Panc1 (cell line): ENCODE measurements around the gene DNAH7. TPM values are rescaled to one million over a fixed set of nuclear protein-coding genes. Genes with fewer than 3 reads are reported as not detected.

Experiments
- ATAC-seq: fragments of 200-7000 bp; cut with Tn5 transposase; 2 replicates; pipeline ENCODE4 v1.9.1; 2020; ENCODE audit warnings: mild to moderate bottlenecking, moderate library complexity
- BruUV-seq: library from RNA; stranded (reverse); fragments of 400-500 nt; replicated peaks from 2 replicates; lab custom pipeline; 2021; lab: Mats Ljungman, UMichigan
- CTCF ChIA-PET: fragments of 300-600 bp; sonication (Branson Sonifier 250); formaldehyde crosslinking; loops from one replicate; lab custom pipeline; 2022; ENCODE audit warnings: antibody characterized with exemption; lab: Charles Lee
- POLR2A ChIA-PET: fragments of 300-600 bp; sonication (Branson Sonifier 250); formaldehyde crosslinking; loops from one replicate; lab custom pipeline; 2022; ENCODE audit warnings: antibody characterized with exemption; lab: Charles Lee
- DNase-seq: peaks from one replicate; pipeline ENCODE4 v3.0.0-alpha.2; 2010; ENCODE audit warnings: low read depth, low spot score
- H3K27ac ChIP-seq: 2 replicates; pipeline ENCODE4 v1.5.1; 2011; ENCODE audit warnings: mild to moderate bottlenecking, low read length, inconsistent platforms
- H3K27me3 ChIP-seq: fragments of 200-500 bp; sonication (Bioruptor generic); 2 replicates; pipeline ENCODE4 v1.6.0; 2014; ENCODE audit warnings: low read length, inconsistent platforms; ENCODE audit not compliant: control insufficient read depth, insufficient read depth
- H3K36me3 ChIP-seq: fragments of 200-500 bp; sonication (Bioruptor generic); 2 replicates; pipeline ENCODE4 v1.5.1; 2014; ENCODE audit warnings: inconsistent platforms, mild to moderate bottlenecking, low read length, moderate library complexity; ENCODE audit not compliant: control insufficient read depth, insufficient read depth
- H3K4me1 ChIP-seq: 2 replicates; pipeline ENCODE4 v1.5.1; 2011; ENCODE audit warnings: inconsistent platforms, mild to moderate bottlenecking, low read length, moderate library complexity; ENCODE audit not compliant: control insufficient read depth, insufficient read depth
- H3K4me3 ChIP-seq, 2 experiments: 2 replicates each; pipeline ENCODE4 v1.5.1; 2011 to 2012; ENCODE audit warnings: low read depth in 2 of 2, low read length in 2 of 2, mild to moderate bottlenecking in 2 of 2, inconsistent platforms in 1 of 2, moderate library complexity in 1 of 2
- H3K9me3 ChIP-seq: fragments of 200-500 bp; sonication (Bioruptor generic); 2 replicates; pipeline ENCODE4 v1.5.1; 2014; ENCODE audit warnings: low read depth, mild to moderate bottlenecking, inconsistent platforms, low read length, moderate library complexity; ENCODE audit not compliant: control insufficient read depth, insufficient read depth
- POLR2AphosphoS5 ChIP-seq: IDR thresholded peaks from 2 replicates; pipeline ENCODE4 v1.6.1; 2012; ENCODE audit warnings: mild to moderate bottlenecking, low read depth, low read length, moderate library complexity
- SIN3A ChIP-seq: IDR thresholded peaks from 2 replicates; pipeline ENCODE4 v1.6.1; 2012; ENCODE audit warnings: low read depth, mild to moderate bottlenecking, low read length, moderate library complexity, borderline replicate concordance; ENCODE audit not compliant: insufficient read depth
- TCF7L2 ChIP-seq: IDR thresholded peaks from 2 replicates; pipeline ENCODE4 v1.6.1; 2011; ENCODE audit warnings: mild to moderate bottlenecking, low read depth, low read length, inconsistent platforms
- in situ Hi-C: cut with HindIII; loops from 2 replicates; pipeline ENCODE4 v1.10.0; 2016; ENCODE audit warnings: low sequenced_read_pairs, low pct_unique_long_range_greater_than_20kb
- intact Hi-C: fragments of 100-400 bp; cut with micrococcal nuclease; formaldehyde crosslinking; loops from one replicate; pipeline ENCODE4 v1.10.0; 2022; ENCODE audit not compliant: unreplicated experiment
- total RNA-seq: library from RNA; stranded (reverse); gene quantifications from one replicate; pipeline ENCODE4 v1.2.1, GENCODE V29; 2021; ENCODE audit not compliant: unreplicated experiment
- TF ChIP-seq, protein P1 (sequence below), 2 experiments: IDR thresholded peaks; 2 replicates each; pipeline ENCODE4 v1.6.1; 2011 to 2012; ENCODE audit warnings: low read depth in 2 of 2, control low read depth in 1 of 2, low read length in 1 of 2, mild to moderate bottlenecking in 1 of 2, moderate library complexity in 1 of 2; ENCODE audit not compliant: insufficient read depth in 1 of 2
- TF ChIP-seq, protein P2 (sequence below): fragments of 450-650 bp; IDR thresholded peaks from 2 replicates; pipeline ENCODE4 v1.5.1; 2017; ENCODE audit warnings: mild to moderate bottlenecking

The DNAH7 gene
- total RNA-seq, 1 experiment from 2014 or later, result 0.98 TPM

DNA sequence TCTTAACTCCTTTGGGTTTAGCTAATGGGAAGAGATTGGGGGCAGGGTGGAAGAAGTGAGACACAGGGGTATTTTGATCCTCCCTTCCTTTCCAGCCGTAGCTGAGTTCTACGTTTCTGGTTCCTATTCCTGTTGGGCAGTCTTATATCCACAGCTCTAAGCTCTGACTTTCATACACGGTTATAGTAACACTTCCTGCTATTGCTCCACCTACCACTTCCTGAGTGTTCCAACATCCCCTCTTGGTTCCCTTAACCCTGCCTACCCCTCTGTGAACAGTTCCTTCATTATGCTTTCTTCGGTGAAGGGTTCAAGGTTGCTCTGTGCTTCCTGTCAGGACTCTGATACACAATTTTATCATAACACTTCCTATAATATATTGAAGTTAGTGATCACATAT lies 205.1 kb downstream of the DNAH7 start:
- in situ Hi-C loops (no loop called here), intact Hi-C loops (no loop called here)
- ChIA-PET POLR2A (no interaction called here), CTCF (no interaction called here)
- BruUV-seq, result no TSS peak
- no peaks in the 10 kb centered on the region for H3K27me3 ChIP-seq
- no peak overlapping the region for H3K4me3 ChIP-seq
- no peak overlapping the region for H3K27ac ChIP-seq
- DNase-seq (no peak), ATAC-seq (no peak)
- H3K4me1 ChIP-seq, result no peaks in the 10 kb centered on the region
- H3K36me3 ChIP-seq, result no peaks in the 10 kb centered on the region; the same call in 1 of the 2 replicates
- TF ChIP-seq, protein P1, sequence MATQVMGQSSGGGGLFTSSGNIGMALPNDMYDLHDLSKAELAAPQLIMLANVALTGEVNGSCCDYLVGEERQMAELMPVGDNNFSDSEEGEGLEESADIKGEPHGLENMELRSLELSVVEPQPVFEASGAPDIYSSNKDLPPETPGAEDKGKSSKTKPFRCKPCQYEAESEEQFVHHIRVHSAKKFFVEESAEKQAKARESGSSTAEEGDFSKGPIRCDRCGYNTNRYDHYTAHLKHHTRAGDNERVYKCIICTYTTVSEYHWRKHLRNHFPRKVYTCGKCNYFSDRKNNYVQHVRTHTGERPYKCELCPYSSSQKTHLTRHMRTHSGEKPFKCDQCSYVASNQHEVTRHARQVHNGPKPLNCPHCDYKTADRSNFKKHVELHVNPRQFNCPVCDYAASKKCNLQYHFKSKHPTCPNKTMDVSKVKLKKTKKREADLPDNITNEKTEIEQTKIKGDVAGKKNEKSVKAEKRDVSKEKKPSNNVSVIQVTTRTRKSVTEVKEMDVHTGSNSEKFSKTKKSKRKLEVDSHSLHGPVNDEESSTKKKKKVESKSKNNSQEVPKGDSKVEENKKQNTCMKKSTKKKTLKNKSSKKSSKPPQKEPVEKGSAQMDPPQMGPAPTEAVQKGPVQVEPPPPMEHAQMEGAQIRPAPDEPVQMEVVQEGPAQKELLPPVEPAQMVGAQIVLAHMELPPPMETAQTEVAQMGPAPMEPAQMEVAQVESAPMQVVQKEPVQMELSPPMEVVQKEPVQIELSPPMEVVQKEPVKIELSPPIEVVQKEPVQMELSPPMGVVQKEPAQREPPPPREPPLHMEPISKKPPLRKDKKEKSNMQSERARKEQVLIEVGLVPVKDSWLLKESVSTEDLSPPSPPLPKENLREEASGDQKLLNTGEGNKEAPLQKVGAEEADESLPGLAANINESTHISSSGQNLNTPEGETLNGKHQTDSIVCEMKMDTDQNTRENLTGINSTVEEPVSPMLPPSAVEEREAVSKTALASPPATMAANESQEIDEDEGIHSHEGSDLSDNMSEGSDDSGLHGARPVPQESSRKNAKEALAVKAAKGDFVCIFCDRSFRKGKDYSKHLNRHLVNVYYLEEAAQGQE (IDR thresholded peaks at IDR 0.05; ENCODE audit: insufficient read depth in 1 of 2, low read depth in 2 of 2, low read length in 1 of 2), result no peak
- TF ChIP-seq, protein P2, sequence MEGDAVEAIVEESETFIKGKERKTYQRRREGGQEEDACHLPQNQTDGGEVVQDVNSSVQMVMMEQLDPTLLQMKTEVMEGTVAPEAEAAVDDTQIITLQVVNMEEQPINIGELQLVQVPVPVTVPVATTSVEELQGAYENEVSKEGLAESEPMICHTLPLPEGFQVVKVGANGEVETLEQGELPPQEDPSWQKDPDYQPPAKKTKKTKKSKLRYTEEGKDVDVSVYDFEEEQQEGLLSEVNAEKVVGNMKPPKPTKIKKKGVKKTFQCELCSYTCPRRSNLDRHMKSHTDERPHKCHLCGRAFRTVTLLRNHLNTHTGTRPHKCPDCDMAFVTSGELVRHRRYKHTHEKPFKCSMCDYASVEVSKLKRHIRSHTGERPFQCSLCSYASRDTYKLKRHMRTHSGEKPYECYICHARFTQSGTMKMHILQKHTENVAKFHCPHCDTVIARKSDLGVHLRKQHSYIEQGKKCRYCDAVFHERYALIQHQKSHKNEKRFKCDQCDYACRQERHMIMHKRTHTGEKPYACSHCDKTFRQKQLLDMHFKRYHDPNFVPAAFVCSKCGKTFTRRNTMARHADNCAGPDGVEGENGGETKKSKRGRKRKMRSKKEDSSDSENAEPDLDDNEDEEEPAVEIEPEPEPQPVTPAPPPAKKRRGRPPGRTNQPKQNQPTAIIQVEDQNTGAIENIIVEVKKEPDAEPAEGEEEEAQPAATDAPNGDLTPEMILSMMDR, result no peak
- TF ChIP-seq SIN3A (no peak), TCF7L2 (no peak), POLR2AphosphoS5 (no peak)
- H3K9me3 ChIP-seq, result no peaks in the 10 kb centered on the region

DNA sequence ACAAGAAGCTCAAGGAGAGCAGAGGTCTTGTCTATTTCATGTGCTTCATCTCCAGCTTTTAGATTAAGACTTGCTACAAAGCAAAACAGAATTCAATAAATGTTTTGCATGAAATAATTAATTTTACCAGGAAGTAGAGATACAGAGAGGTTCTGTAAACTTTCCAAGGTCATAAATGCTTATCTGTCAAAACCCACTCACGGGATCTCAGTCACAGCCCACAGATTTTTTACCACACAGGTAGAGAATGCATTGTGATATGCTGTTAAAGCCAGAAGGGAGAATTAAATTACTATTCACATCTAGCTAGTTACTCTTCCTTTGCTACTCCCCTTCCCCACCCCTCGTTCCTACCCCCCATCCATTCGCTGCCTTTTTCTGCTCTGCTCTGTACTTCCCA lies 205.5 kb downstream of the DNAH7 start:
- Histone ChIP-seq H3K27ac (no peak overlapping the region), H3K27me3 (no peaks in the 10 kb centered on the region), H3K9me3 (no peaks in the 10 kb centered on the region), H3K4me1 (no peaks in the 10 kb centered on the region), H3K4me3 (no peak overlapping the region), H3K36me3 (no peaks in the 10 kb centered on the region; the same call in 1 of the 2 replicates)
- POLR2A ChIA-PET, result no interaction called here
- DNase-seq (no peak), ATAC-seq (no peak)
- BruUV-seq, result no TSS peak
- TF ChIP-seq, protein P2, result no peak
- TF ChIP-seq SIN3A (no peak), POLR2AphosphoS5 (no peak), TCF7L2 (no peak)
- TF ChIP-seq, protein P1 (IDR thresholded peaks at IDR 0.05; ENCODE audit: insufficient read depth in 1 of 2, low read depth in 2 of 2, low read length in 1 of 2), result no peak
- CTCF ChIA-PET, result no interaction called here
- in situ Hi-C loops (no loop called here), intact Hi-C loops (no loop called here)
